K562 (cell line): ENCODE data around the gene NISCH. TPM values are rescaled to one million over a fixed set of nuclear protein-coding genes. Genes with fewer than 3 reads are reported as not detected.

Experiments used
- E2F4 ChIP-seq: sonication (generic); formaldehyde crosslinking; IDR thresholded peaks from 2 replicates; pipeline ENCODE4 v1.8.0; 2022; ENCODE audit warnings: mild to moderate bottlenecking, low read depth, missing genetic modification reagents
- FOXK1 ChIP-seq: sonication (generic); formaldehyde crosslinking; IDR thresholded peaks from 2 replicates; pipeline ENCODE4 v1.8.0; 2022; ENCODE audit warnings: missing genetic modification reagents, mild to moderate bottlenecking, borderline replicate concordance
- GATAD2B ChIP-seq: fragments of 450-650 bp; IDR thresholded peaks from 2 replicates; pipeline ENCODE4 v1.6.1; 2017; ENCODE audit warnings: mild to moderate bottlenecking, borderline replicate concordance
- KDM1A ChIP-seq, 2 experiments: fragments of 450-650 bp; IDR thresholded peaks; 2 replicates each; pipeline ENCODE4 v1.6.1; 2016; ENCODE audit warnings: mild to moderate bottlenecking in 2 of 2
- NBN ChIP-seq: fragments of 450-650 bp; IDR thresholded peaks from 2 replicates; pipeline ENCODE4 v1.6.1; 2016; ENCODE audit warnings: low read depth, mild to moderate bottlenecking
- NR0B1 ChIP-seq: fragments of 450-650 bp; IDR thresholded peaks from one replicate; pipeline ENCODE4 v1.6.1; 2018; ENCODE audit warnings: mild to moderate bottlenecking, moderate library complexity; ENCODE audit not compliant: partially characterized antibody
- SMAD1 ChIP-seq: fragments of 150-350 bp; IDR thresholded peaks from 2 replicates; pipeline ENCODE4 v1.6.1; 2014; ENCODE audit warnings: low read length, low read depth; ENCODE audit not compliant: partially characterized antibody
- SRSF1 ChIP-seq: fragments of 200-400 bp; formaldehyde crosslinking; IDR thresholded peaks from 2 replicates; pipeline ENCODE4 v1.6.1; 2017; ENCODE audit warnings: mild to moderate bottlenecking, low read depth, low read length, moderate library complexity
- ZMIZ1 ChIP-seq, 2 experiments: fragments of 150-350 bp in 1 of 2; IDR thresholded peaks; 2 replicates each; pipeline ENCODE4 v1.6.1; 2012 to 2016; ENCODE audit warnings: low read depth in 2 of 2, low read length in 2 of 2, mild to moderate bottlenecking in 1 of 2, moderate library complexity in 1 of 2
- ZNF551 ChIP-seq: fragments of 250-450 bp; sonication (Bioruptor Pico); IDR thresholded peaks from 2 replicates; pipeline ENCODE4 v1.5.0; 2021; ENCODE audit warnings: mild to moderate bottlenecking, moderate library complexity
- polyA plus RNA-seq, 8 experiments: library from polyadenylated mRNA; depleted of rRNA in 4 of 8; stranded (reverse) in 5 of 8; unstranded in 3 of 8; fragments of >200 nt; fragmentation: Nextera tagmentation in 2 of 8; fragmentation: Illumina TruSeq in 1 of 8; extraction: Ambion mirVana in 2 of 8; extraction: Trizol in 1 of 8; gene quantifications; 2 replicates each; pipeline versions ENCODE4 v1.2.1 to v1.2.3, GENCODE V29; 2011 to 2014; ENCODE audit warnings: inconsistent platforms in 1 of 8, missing spikeins in 1 of 8
- total RNA-seq, 7 experiments: library from RNA; depleted of rRNA in 6 of 7; stranded (reverse); fragments of >200 nt in 6 of 7; fragmentation: Illumina TruSeq in 2 of 7; extraction: Trizol in 2 of 7; gene quantifications; 2 replicates each; pipeline versions ENCODE4 v1.2.1 to v1.2.3, GENCODE V29; 2011 to 2021; ENCODE audit warnings: low replicate concordance in 1 of 7
- TF ChIP-seq, protein P1 (sequence below): fragments of 250-450 bp; sonication (Bioruptor Pico); IDR thresholded peaks from 2 replicates; pipeline ENCODE4 v1.4.0; 2020; ENCODE audit warnings: borderline replicate concordance
- TF ChIP-seq, protein P2 (sequence below): fragments of 450-650 bp; conservative IDR thresholded peaks from 2 replicates; pipeline ENCODE4 v1.6.1; 2016; ENCODE audit warnings: missing genetic modification characterization, low read depth, mild to moderate bottlenecking, control low read depth, missing compliant biosample characterization
- TF ChIP-seq, protein P3 (sequence below), 2 experiments: fragments of 450-650 bp in 1 of 2; sonication (generic) in 1 of 2; formaldehyde crosslinking in 1 of 2; IDR thresholded peaks in 1 of 2; conservative IDR thresholded peaks in 1 of 2; 2 replicates each; pipeline versions ENCODE4 v1.6.1 to v1.8.1; 2016 to 2023; ENCODE audit warnings: mild to moderate bottlenecking in 2 of 2, moderate library complexity in 2 of 2, inconsistent platforms in 1 of 2, missing genetic modification reagents in 1 of 2
- TF ChIP-seq, protein P4 (sequence below): fragments of 250-450 bp; sonication (Bioruptor Pico); IDR thresholded peaks from 2 replicates; pipeline ENCODE4 v1.6.1; 2021; ENCODE audit warnings: mild to moderate bottlenecking

The NISCH gene
- total and polyA plus RNA-seq, 9 of the 15 experiments (the other 6 are each of a cell fraction or from before 2014, with no cell fraction given): 0.44 to 43.5 (median 23.4) TPM

GRCh38 chr3:52455283-52456168, at the start of gene NISCH (continued):
- no peak for TF ChIP-seq FOXK1 (CRISPR knock-in tag)
- TF ChIP-seq ZNF551 (CRISPR knock-in tag): no peak
- TF ChIP-seq SMAD1: no peak
- TF ChIP-seq, protein P1, sequence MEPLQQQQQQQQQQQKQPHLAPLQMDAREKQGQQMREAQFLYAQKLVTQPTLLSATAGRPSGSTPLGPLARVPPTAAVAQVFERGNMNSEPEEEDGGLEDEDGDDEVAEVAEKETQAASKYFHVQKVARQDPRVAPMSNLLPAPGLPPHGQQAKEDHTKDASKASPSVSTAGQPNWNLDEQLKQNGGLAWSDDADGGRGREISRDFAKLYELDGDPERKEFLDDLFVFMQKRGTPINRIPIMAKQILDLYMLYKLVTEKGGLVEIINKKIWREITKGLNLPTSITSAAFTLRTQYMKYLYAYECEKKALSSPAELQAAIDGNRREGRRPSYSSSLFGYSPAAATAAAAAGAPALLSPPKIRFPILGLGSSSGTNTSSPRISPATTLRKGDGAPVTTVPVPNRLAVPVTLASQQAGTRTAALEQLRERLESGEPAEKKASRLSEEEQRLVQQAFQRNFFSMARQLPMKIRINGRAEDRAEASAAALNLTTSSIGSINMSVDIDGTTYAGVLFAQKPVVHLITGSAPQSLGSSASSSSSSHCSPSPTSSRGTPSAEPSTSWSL: no peak
- no peak for TF ChIP-seq KDM1A (IDR thresholded peaks at IDR 0.05)
- no peak for TF ChIP-seq NBN
- TF ChIP-seq ZMIZ1 (IDR thresholded peaks at IDR 0.05; ENCODE audit: low read depth in 2 of 2, low read length in 2 of 2): peak in 1 of 2 experiments; percentile 62; a peak in 1 of 4 replicates
- TF ChIP-seq E2F4 (CRISPR knock-in tag): 0 out of 2 replicates have a peak, but pooled peaks have one; percentile 17
- TF ChIP-seq, protein P2, sequence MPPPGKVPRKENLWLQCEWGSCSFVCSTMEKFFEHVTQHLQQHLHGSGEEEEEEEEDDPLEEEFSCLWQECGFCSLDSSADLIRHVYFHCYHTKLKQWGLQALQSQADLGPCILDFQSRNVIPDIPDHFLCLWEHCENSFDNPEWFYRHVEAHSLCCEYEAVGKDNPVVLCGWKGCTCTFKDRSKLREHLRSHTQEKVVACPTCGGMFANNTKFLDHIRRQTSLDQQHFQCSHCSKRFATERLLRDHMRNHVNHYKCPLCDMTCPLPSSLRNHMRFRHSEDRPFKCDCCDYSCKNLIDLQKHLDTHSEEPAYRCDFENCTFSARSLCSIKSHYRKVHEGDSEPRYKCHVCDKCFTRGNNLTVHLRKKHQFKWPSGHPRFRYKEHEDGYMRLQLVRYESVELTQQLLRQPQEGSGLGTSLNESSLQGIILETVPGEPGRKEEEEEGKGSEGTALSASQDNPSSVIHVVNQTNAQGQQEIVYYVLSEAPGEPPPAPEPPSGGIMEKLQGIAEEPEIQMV (tag): no peak
- TF ChIP-seq SRSF1: no peak
- TF ChIP-seq, protein P3, sequence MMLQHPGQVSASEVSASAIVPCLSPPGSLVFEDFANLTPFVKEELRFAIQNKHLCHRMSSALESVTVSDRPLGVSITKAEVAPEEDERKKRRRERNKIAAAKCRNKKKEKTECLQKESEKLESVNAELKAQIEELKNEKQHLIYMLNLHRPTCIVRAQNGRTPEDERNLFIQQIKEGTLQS (IDR thresholded peaks at IDR 0.05): peak; percentile 79
- TF ChIP-seq, protein P3 (CRISPR knock-in tag; conservative IDR thresholded peaks at IDR 0.05): no peak
- TF ChIP-seq GATAD2B: no peak
- TF ChIP-seq NR0B1: no peak
- TF ChIP-seq, protein P4, sequence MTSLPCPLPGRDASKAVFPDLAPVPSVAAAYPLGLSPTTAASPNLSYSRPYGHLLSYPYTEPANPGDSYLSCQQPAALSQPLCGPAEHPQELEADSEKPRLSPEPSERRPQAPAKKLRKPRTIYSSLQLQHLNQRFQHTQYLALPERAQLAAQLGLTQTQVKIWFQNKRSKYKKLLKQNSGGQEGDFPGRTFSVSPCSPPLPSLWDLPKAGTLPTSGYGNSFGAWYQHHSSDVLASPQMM (CRISPR knock-in tag): no peak
